Erythroblast (primary cell): ENCODE results near the gene ANKRD7.

Source experiments
- DNase-seq, 2 experiments: peaks; one replicate each; lab custom pipeline; 2025; lab: John Stamatoyannopoulos, UW
- GATA1 ChIP-seq: IDR thresholded peaks from 2 replicates; pipeline ENCODE4 v1.6.1; 2011; ENCODE audit warnings: low read depth, mild to moderate bottlenecking, control low read depth, low read length, moderate library complexity
- POLR2A ChIP-seq: IDR thresholded peaks from 2 replicates; pipeline ENCODE4 v1.6.1; 2011; ENCODE audit warnings: mild to moderate bottlenecking, low read length

Gene ANKRD7, protein sequence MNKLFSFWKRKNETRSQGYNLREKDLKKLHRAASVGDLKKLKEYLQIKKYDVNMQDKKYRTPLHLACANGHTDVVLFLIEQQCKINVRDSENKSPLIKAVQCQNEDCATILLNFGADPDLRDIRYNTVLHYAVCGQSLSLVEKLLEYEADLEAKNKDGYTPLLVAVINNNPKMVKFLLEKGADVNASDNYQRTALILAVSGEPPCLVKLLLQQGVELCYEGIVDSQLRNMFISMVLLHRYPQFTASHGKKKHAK

GRCh38 chr7:118224521-118224920 lies at the start of gene ANKRD7:
ANKRD7 (plus strand) TSS chr7:118224704; CDS start chr7:118224831, 127 bp downstream.
- DNase-seq = no peak
- TF ChIP-seq GATA1 (no peak), POLR2A (no peak)

GRCh38 chr7:118175740-118176139 lies 48.8 kb upstream of the ANKRD7 start:
- TF ChIP-seq POLR2A (no peak), GATA1 (no peak)
- DNase-seq = no peak

GRCh38 chr7:118179191-118179590 lies 45.3 kb upstream of the ANKRD7 start:
- no peak for TF ChIP-seq GATA1
- no peak for TF ChIP-seq POLR2A
- DNase-seq = no peak

DNA sequence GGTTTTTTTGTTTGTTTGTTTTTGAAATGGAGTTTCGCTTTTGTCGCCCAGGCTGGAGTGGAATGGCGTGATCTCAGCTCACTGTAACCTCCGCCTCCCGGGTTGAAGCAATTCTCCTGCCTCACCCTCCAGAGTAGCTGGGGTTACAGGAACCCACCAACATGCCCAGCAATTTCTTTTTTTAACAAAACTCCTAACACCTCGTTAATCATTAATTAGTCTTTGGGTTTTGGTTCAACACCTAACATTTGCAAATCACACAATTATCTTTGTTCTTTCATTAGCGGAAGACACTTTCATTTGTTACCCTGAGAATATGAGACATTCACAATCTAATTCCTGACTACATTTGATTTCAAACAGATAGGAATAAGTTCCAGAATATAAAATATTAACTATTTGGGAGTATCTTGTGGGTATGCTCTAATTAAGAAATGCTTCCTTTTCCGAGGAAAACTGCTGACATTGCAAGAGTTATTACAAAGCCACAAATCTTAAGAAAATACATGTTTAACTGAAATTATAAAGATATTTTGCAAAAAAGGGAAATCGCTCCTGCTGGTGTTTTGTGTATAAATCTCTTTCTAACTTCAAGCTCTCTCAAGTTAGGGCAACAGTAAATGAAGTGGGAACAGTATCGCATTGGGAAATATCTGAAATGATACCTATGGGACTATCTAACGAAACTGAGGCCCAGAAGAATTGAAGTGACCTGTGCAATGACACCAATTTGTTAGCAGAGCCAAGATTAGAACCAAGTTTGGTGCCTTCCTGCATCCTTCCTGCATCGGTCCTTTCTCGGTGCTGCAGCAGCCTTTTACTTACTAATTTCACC lies 41.7 kb upstream of the ANKRD7 start:
- no peak for TF ChIP-seq POLR2A
- no peak for TF ChIP-seq GATA1
- DNase-seq = peak in 1 of 2 experiments; percentile 61

- TF ChIP-seq POLR2A (no peak), GATA1 (no peak)
- DNase-seq = peak in 1 of 2 experiments; percentile 77
These were observed 41.1 kb upstream of the ANKRD7 start for GRCh38 chr7:118183428-118183785.

- TF ChIP-seq POLR2A = peak; percentile 99
- TF ChIP-seq GATA1 = no peak
These were observed 40.5 kb upstream of the ANKRD7 start, which contains the start of gene LSM8 for GRCh38 chr7:118183786-118184564. LSM8 (plus strand) TSS chr7:118184164; CDS start chr7:118184224, 60 bp downstream.

DNA sequence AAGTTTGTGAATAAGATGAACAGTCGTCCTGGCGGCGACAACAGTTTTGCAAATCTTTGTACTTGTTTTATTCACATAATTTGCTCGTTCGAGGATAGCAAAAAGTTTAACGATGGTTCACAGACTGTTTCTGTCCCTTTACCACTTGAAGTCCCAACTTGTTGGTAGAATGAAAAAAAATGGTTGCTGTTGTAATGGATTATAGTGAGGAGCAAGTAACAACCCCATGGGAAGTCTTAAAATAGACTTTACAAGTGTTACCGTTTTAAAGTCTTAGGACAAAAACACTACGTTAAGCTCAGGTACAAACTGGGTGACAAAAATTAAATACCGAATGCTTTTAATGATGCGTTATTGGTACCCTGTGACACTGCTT lies 40.0 kb upstream of the ANKRD7 start:
- peak; percentile 60 to 78 for DNase-seq
- no peak for TF ChIP-seq POLR2A
- TF ChIP-seq GATA1 = no peak

More at GRCh38 chr7:118183786-118184564, 40.5 kb upstream of the ANKRD7 start, which contains the start of gene LSM8:
- peak; percentile 99 for DNase-seq

- TF ChIP-seq GATA1 (no peak), POLR2A (no peak)
These were observed 39.2 kb upstream of the ANKRD7 start for GRCh38 chr7:118185163-118185860.

DNA sequence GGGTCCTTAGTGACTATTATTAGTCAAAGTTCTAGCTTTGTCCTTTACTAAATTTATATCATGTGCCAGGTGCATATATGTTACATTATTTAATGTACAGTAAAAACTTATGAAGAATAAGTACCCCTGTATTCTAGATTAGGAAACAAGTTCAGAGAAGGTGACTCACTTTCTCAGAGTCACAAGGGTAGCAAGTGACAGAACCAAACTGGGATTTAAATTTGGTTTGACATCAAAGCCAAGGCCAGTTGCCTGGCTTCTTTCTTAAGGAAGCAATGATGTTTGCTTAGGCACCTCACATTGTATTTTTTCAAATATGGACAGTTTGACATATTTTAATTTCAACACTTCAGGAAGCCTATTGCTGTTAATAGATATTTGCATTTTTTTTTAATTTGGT lies 38.0 kb upstream of the ANKRD7 start:
- TF ChIP-seq GATA1 (no peak), POLR2A (no peak)
- peak; percentile 14 to 41 for DNase-seq

More at GRCh38 chr7:118185163-118185860, 39.2 kb upstream of the ANKRD7 start:
- peak; percentile 14 to 48 for DNase-seq

DNA sequence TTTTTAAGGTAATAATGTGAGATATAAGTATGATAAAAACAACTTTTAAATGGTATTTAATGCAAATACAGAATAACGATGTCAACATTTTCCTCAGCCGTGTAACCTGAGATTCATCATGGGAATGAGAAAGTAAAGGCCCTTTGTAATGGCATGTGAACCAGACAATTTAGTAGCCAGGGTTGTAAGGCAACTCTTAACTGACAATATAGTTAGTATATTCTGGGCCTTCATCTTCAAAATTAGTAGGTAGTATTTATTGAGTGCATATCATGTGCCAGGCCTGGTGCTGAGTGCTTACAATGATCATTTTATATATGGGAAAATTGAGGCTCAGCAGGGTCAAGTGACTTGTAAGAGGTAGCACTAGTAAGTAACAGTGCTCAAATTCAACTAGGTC lies 29.9 kb upstream of the ANKRD7 start:
- DNase-seq = no peak
- TF ChIP-seq GATA1 (no peak), POLR2A (peak; percentile 7)

DNA sequence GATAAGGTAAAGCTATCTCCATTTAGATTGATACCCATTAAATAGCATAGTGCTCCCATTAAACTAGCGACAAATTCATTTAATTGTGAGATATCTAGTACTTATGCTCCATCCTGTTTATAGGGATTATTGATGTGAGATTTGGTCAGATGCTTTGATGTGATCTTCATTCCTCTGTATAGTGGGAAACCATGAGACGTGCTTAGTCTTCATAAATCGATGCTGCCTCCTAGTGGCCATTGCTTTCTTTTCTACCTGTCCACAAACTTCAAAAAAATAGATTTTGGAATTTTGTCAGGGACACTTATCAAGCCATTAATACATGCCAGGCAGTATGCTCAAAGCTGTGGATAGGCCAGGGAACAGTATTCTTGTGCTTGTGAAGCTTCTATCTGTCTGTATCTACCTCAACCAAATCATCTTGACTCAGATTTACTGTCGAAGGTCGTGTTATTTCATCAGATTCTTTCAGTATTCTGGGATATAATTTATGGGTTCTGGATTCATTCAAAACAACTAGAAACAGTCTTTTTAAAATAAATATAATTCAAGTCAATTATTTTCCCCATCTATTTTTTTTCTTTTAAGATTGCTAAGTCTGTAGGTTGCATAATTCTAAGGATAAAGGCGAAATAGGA lies 28.5 kb upstream of the ANKRD7 start:
- peak; percentile 67 to 82 for DNase-seq
- TF ChIP-seq POLR2A = no peak
- no peak for TF ChIP-seq GATA1

GRCh38 chr7:118202061-118202460 lies 22.4 kb upstream of the ANKRD7 start:
- TF ChIP-seq GATA1 (no peak), POLR2A (no peak)
- no peak for DNase-seq

DNA sequence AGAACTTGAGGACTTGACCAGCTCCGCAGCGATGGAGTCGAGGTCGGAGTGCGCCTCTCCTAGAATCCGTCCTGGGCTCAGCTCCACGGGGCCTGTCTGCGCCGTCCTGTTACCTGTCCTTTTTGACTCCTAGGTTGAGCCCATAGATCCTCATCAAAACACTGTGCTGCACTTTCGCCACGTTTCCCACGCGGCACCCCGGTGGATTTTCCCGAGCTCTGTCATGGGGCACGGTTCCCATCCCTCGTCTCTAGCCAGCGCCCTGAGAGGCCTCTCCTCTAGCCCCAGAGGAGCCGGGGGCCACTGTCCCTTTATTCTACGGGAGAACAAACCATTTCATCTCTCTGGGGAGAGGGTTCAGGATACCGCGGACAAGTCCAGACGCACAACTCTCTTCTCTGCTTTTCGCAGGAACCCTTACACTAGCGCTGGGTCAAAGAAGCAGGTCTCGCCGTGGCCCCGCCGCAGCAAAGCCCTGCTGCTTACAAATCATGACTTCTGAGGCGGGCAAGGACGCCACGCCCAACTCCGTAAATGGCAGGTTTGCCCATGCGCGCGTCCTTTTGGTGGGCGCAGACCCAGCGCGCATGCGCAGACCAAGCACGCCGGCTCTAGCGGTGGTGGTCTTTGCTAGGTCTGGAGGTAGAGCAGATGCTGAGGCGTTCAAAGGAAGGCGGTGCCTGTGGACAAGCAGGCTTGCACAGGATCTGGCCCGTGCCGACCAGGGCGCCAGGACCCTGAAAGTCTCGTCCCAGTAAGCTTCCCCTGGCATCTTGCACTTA lies 10.3 kb upstream of the ANKRD7 start:
- no peak for TF ChIP-seq GATA1
- DNase-seq = peak; percentile 67 to 74

DNA sequence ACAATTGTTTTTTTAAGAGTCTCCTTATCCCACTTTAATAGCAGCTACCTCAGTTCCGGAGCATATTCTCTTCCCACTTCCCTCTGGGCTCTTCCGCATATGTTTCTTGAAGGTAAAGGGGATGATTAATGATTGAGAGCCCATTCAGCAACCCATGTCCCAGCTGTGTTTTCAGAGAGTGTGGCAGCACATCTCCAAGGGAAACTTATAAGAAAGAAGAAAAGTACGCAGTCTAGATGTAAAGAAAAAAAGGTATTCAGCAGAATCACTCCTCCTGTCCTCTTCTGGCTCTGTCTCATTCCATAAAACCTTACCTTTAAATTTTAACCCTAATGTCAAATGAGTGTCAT lies 9.7 kb upstream of the ANKRD7 start:
- DNase-seq = no peak

More for the DNA sequence above, 9.7 kb upstream of the ANKRD7 start:
- TF ChIP-seq POLR2A (no peak), GATA1 (no peak)
